Lower lobe of right lung (tissue), 2 donors: ENCODE results near the gene PXDC1. TPM values are rescaled to one million over a fixed set of nuclear protein-coding genes. Genes with fewer than 3 reads are reported as not detected.
"Not testable (repeated sequence)": the region's sequence is repeated elsewhere in the genome, so short reads cannot be mapped to it uniquely, and the experiment has no call there.

Source experiments
- ATAC-seq, 2 donors: fragments of 200-7000 bp; cut with Tn5 transposase; one replicate each; pipeline ENCODE4 v1.9.1; 2020 to 2022; ENCODE audit warnings: mild to moderate bottlenecking in 2 of 2, moderate library complexity in 2 of 2
- DNase-seq: peaks from one replicate; pipeline ENCODE4 v3.0.0-alpha.2; 2020
- H3K27ac ChIP-seq: fragments of 200-600 bp; one replicate; pipeline ENCODE4 v1.8.0; 2022
- H3K27me3 ChIP-seq: fragments of 200-600 bp; one replicate; pipeline ENCODE4 v1.8.0; 2022; ENCODE audit warnings: low read depth
- H3K36me3 ChIP-seq: fragments of 200-600 bp; one replicate; pipeline ENCODE4 v1.8.0; 2022; ENCODE audit warnings: mild to moderate bottlenecking
- H3K4me1 ChIP-seq: fragments of 200-600 bp; one replicate; pipeline ENCODE4 v1.8.0; 2022
- H3K4me3 ChIP-seq: fragments of 200-600 bp; one replicate; pipeline ENCODE4 v1.8.0; 2022; ENCODE audit warnings: mild to moderate bottlenecking
- H3K9me3 ChIP-seq: fragments of 200-600 bp; one replicate; pipeline ENCODE4 v1.8.0; 2022
- intact Hi-C: fragments of 100-400 bp; cut with DNase I; formaldehyde crosslinking; loops from one replicate; pipeline ENCODE4 v1.11.0; 2022
- total RNA-seq: library from RNA; stranded (reverse); fragmentation: NEBNext Ultra II Directional; extraction: Animal tissue kit (Norgen Biotek cat#: 25700); gene quantifications from one replicate; pipeline ENCODE4 v1.2.1, GENCODE V29; 2021
- TF ChIP-seq, protein P1 (sequence below): fragments of 200-600 bp; IDR thresholded peaks from one replicate; pipeline ENCODE4 v1.8.0; 2022; ENCODE audit warnings: antibody characterized with exemption, mild to moderate bottlenecking
- donor health status: DM: no; HTN: yes; CAD: no; lungs with severe emphysema.

Gene PXDC1
- total RNA-seq, 1 donor from 2014 or later, result 50.9 TPM

GRCh38 chr6:3757241-3757641, 5.7 kb upstream of the PXDC1 start:
- DNase-seq (no peak), ATAC-seq (peak in 1 of 2 donors; percentile 7)
- Histone ChIP-seq H3K27me3 (no peaks in the 10 kb centered on the region), H3K4me3 (no peak overlapping the region), H3K36me3 (no peaks in the 10 kb centered on the region), H3K4me1 (peaks cover 10% of the 10 kb centered on the region), H3K27ac (no peak overlapping the region), H3K9me3 (no peaks in the 10 kb centered on the region)
- intact Hi-C loops, result no loop called here
- TF ChIP-seq, protein P1, sequence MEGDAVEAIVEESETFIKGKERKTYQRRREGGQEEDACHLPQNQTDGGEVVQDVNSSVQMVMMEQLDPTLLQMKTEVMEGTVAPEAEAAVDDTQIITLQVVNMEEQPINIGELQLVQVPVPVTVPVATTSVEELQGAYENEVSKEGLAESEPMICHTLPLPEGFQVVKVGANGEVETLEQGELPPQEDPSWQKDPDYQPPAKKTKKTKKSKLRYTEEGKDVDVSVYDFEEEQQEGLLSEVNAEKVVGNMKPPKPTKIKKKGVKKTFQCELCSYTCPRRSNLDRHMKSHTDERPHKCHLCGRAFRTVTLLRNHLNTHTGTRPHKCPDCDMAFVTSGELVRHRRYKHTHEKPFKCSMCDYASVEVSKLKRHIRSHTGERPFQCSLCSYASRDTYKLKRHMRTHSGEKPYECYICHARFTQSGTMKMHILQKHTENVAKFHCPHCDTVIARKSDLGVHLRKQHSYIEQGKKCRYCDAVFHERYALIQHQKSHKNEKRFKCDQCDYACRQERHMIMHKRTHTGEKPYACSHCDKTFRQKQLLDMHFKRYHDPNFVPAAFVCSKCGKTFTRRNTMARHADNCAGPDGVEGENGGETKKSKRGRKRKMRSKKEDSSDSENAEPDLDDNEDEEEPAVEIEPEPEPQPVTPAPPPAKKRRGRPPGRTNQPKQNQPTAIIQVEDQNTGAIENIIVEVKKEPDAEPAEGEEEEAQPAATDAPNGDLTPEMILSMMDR, result no peak

DNA sequence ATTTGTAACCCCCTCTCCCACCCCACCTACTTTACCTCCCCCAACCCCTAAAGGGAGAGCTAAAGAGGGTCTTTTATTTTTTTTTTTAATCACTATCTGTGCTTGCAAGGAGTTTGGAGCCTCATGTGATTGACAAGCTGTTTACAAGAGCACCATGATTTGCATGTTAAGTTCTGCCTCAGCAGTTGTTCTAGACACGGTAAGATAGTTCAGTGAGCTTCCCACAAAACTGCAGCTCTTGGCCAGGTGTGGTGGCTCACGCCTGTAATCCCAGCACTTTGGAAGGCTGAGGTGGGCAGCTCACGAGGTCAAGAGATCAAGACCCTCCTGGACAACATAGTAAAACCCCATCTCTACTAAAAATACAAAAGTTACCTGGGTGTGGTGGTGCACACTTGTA, 5.0 kb upstream of the PXDC1 start:
- H3K4me3 ChIP-seq, result no peak overlapping the region
- no peak overlapping the region for H3K27ac ChIP-seq
- no peaks in the 10 kb centered on the region for H3K9me3 ChIP-seq
- TF ChIP-seq, protein P1, result no peak
- intact Hi-C loops, result no loop called here
- peaks cover 10% of the 10 kb centered on the region for H3K4me1 ChIP-seq
- no peak for ATAC-seq
- DNase-seq, result no peak
- no peaks in the 10 kb centered on the region for H3K27me3 ChIP-seq
- H3K36me3 ChIP-seq, result no peaks in the 10 kb centered on the region

GRCh38 chr6:3755637-3756545, 4.4 kb upstream of the PXDC1 start:
- TF ChIP-seq, protein P1, result no peak
- intact Hi-C loops, result no loop called here
- no peak for DNase-seq

GRCh38 chr6:3754776-3755175, 3.3 kb upstream of the PXDC1 start:
- ATAC-seq (no peak), DNase-seq (no peak)
- Histone ChIP-seq H3K9me3 (no peaks in the 10 kb centered on the region), H3K4me1 (peaks cover 16% of the 10 kb centered on the region), H3K27me3 (no peaks in the 10 kb centered on the region), H3K27ac (no peak overlapping the region), H3K4me3 (no peak overlapping the region), H3K36me3 (no peaks in the 10 kb centered on the region)
- TF ChIP-seq, protein P1, result no peak
- intact Hi-C loops, result no loop called here

More at GRCh38 chr6:3755637-3756545, 4.4 kb upstream of the PXDC1 start:
- H3K4me3 ChIP-seq, result no peak overlapping the region
- H3K9me3 ChIP-seq, result no peaks in the 10 kb centered on the region
- no peak overlapping the region for H3K27ac ChIP-seq
- no peaks in the 10 kb centered on the region for H3K27me3 ChIP-seq
- ATAC-seq, result no peak
- peaks cover 10% of the 10 kb centered on the region for H3K4me1 ChIP-seq
- H3K36me3 ChIP-seq, result no peaks in the 10 kb centered on the region

- H3K27me3 ChIP-seq, intact Hi-C loops, ATAC-seq, H3K4me3 ChIP-seq, H3K9me3 ChIP-seq, H3K36me3 ChIP-seq, H3K27ac ChIP-seq, DNase-seq: not testable (repeated sequence)
- H3K4me1 ChIP-seq, result peaks cover 22% of the 10 kb centered on the region
Measured at GRCh38 chr6:3754032-3754725, 2.7 kb upstream of the PXDC1 start.
